C4-2B (cell line): ENCODE measurements around the gene SHF.

Experiments used
- CTCF ChIP-seq: fragments of 450-650 bp; conservative IDR thresholded peaks from 2 replicates; pipeline ENCODE4 v1.5.1; 2017; ENCODE audit warnings: mild to moderate bottlenecking
- ZFX ChIP-seq: fragments of 450-650 bp; IDR thresholded peaks from 2 replicates; pipeline ENCODE4 v1.6.1; 2017

- TF ChIP-seq CTCF, result no peak
- TF ChIP-seq ZFX, result no peak
Measured at GRCh38 chr15:45164914-45165313, 22.9 kb downstream of the SHF start.
